NCI-H146 (cell line): ENCODE measurements around the gene UNC93A.
"Not testable (repeated sequence)": the region's sequence is repeated elsewhere in the genome, so short reads cannot be mapped to it uniquely, and the experiment has no call there.

ENCODE experiments used
- DNase-seq: peaks from one replicate; lab custom pipeline; 2025; lab: John Stamatoyannopoulos, UW

The UNC93A gene

GRCh38 chr6:167341038-167341583 lies 50.0 kb downstream of the UNC93A start:
- no peak for DNase-seq

- DNase-seq = no peak
These were observed 50.8 kb downstream of the UNC93A start for GRCh38 chr6:167341665-167342655.

- no peak for DNase-seq
These were observed 51.9 kb downstream of the UNC93A start for GRCh38 chr6:167342879-167343610.

GRCh38 chr6:167345348-167345747 lies 54.2 kb downstream of the UNC93A start:
- DNase-seq = no peak

- no peak for DNase-seq
These were observed 54.8 kb downstream of the UNC93A start for GRCh38 chr6:167345960-167346359.

- DNase-seq = no peak
These were observed 56.1 kb downstream of the UNC93A start for GRCh38 chr6:167347226-167347625.

- no peak for DNase-seq
These were observed 58.6 kb downstream of the UNC93A start for GRCh38 chr6:167349631-167350274.

GRCh38 chr6:167350275-167350696 lies 59.2 kb downstream of the UNC93A start:
- no peak for DNase-seq

GRCh38 chr6:167350731-167351655 lies 59.9 kb downstream of the UNC93A start:
- DNase-seq = peak; percentile 65

GRCh38 chr6:167351656-167352345 lies 60.7 kb downstream of the UNC93A start:
- no peak for DNase-seq

- no peak for DNase-seq
These were observed 65.8 kb downstream of the UNC93A start for GRCh38 chr6:167356874-167357273.

- DNase-seq = not testable (repeated sequence)
These were observed 67.3 kb downstream of the UNC93A start for GRCh38 chr6:167358394-167358793.

GRCh38 chr6:167361170-167361569 lies 70.1 kb downstream of the UNC93A start:
- DNase-seq = not testable (repeated sequence)
